HCT116 (cell line): ENCODE data around the gene HMGCLL1.

Experiments
- EZH2phosphoT487 ChIP-seq: fragments of 200-600 bp; IDR thresholded peaks from 2 replicates; pipeline ENCODE4 v1.6.1; 2018; ENCODE audit warnings: antibody characterized with exemption, borderline replicate concordance
- TF ChIP-seq, protein P1 (sequence below), 3 experiments: fragments of 200-600 bp in 1 of 3; sonication (generic) in 1 of 3; IDR thresholded peaks in 2 of 3; conservative IDR thresholded peaks in 1 of 3; 2 replicates each; pipeline ENCODE4 v1.5.1; 2012 to 2017; ENCODE audit warnings: low read depth in 2 of 3, low read length in 2 of 3, antibody characterized with exemption in 1 of 3, borderline replicate concordance in 1 of 3, control low read depth in 1 of 3, mild to moderate bottlenecking in 1 of 3, mixed read lengths in 1 of 3, mixed run types in 1 of 3, moderate library complexity in 1 of 3; ENCODE audit not compliant: insufficient read depth in 1 of 3

DNA sequence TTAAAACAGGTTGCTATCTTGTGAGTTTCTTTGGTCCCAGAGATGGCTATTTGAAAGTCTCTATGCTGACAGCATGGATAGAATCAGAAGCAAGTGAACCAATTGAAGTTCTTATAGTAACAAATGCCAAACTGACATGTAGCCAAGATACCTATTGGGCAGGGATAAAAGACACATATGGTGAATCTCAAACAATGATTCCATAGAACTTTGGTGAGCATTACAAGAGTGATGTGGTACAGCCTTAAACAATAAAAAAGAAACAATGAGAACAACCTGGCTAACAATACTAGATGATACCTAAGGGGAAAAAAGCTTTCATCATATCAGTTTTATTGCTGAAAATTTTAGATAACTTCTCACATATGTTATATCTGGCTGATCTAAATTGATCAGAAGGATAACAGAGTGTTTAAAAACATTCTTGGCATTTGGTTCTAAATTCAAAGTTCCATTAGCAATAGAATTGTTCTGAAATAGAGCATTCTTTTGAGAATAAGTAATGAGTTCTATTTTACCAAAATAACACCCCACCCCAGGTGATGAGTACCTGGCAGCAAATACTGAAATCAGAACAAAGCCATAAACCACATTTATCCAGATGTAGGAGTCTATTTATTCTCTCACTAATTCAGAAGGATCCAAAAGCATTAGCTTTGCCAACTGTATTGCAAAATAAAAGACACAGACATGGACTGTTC is 5.8 kb upstream of the HMGCLL1 start:
- TF ChIP-seq, protein P1, sequence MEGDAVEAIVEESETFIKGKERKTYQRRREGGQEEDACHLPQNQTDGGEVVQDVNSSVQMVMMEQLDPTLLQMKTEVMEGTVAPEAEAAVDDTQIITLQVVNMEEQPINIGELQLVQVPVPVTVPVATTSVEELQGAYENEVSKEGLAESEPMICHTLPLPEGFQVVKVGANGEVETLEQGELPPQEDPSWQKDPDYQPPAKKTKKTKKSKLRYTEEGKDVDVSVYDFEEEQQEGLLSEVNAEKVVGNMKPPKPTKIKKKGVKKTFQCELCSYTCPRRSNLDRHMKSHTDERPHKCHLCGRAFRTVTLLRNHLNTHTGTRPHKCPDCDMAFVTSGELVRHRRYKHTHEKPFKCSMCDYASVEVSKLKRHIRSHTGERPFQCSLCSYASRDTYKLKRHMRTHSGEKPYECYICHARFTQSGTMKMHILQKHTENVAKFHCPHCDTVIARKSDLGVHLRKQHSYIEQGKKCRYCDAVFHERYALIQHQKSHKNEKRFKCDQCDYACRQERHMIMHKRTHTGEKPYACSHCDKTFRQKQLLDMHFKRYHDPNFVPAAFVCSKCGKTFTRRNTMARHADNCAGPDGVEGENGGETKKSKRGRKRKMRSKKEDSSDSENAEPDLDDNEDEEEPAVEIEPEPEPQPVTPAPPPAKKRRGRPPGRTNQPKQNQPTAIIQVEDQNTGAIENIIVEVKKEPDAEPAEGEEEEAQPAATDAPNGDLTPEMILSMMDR (IDR thresholded peaks at IDR 0.05 in 2 of 3, conservative IDR thresholded peaks at IDR 0.05 in 1 of 3; ENCODE audit: borderline replicate concordance in 1 of 3, insufficient read depth in 1 of 3, low read depth in 2 of 3, low read length in 2 of 3), result no peak
- TF ChIP-seq EZH2phosphoT487, result no peak
